WTC11 (cell line): Measurements from ENCODE around the gene YARS1.

Experiments
- ATF1 ChIP-seq: sonication (generic); formaldehyde crosslinking; IDR thresholded peaks from 2 replicates; pipeline ENCODE4 v1.8.1; 2023; ENCODE audit warnings: mild to moderate bottlenecking, moderate library complexity, missing genetic modification reagents
- ELF4 ChIP-seq: sonication (generic); formaldehyde crosslinking; IDR thresholded peaks from 2 replicates; pipeline ENCODE4 v1.8.1; 2022; ENCODE audit warnings: low read depth, mild to moderate bottlenecking, moderate library complexity, missing genetic modification reagents
- FOXJ3 ChIP-seq: sonication (generic); formaldehyde crosslinking; IDR thresholded peaks from 2 replicates; pipeline ENCODE4 v1.9.0; 2021; ENCODE audit warnings: missing genetic modification reagents, mild to moderate bottlenecking, borderline replicate concordance
- GABPB1 ChIP-seq: sonication (generic); formaldehyde crosslinking; IDR thresholded peaks from 2 replicates; pipeline ENCODE4 v1.8.1; 2023; ENCODE audit warnings: mild to moderate bottlenecking, missing genetic modification reagents
- HMGA2 ChIP-seq: fragments of 250-450 bp; sonication (Bioruptor Pico); IDR thresholded peaks from 2 replicates; pipeline ENCODE4 v1.4.0; 2021; ENCODE audit warnings: mild to moderate bottlenecking, moderate library complexity
- KAT7 ChIP-seq: sonication (generic); formaldehyde crosslinking; IDR thresholded peaks from 2 replicates; pipeline ENCODE4 v1.8.1; 2023; ENCODE audit warnings: missing genetic modification reagents, mild to moderate bottlenecking, borderline replicate concordance
- NR2C2 ChIP-seq: sonication (generic); formaldehyde crosslinking; IDR thresholded peaks from 2 replicates; pipeline ENCODE4 v1.8.0; 2022; ENCODE audit warnings: mild to moderate bottlenecking, missing genetic modification reagents
- NR3C1 ChIP-seq: sonication (generic); formaldehyde crosslinking; conservative IDR thresholded peaks from 2 replicates; pipeline ENCODE4 v1.8.1; 2023; ENCODE audit warnings: low read depth, mild to moderate bottlenecking, missing genetic modification reagents
- TF ChIP-seq, protein P1 (sequence below): fragments of 200-600 bp; IDR thresholded peaks from 2 replicates; pipeline ENCODE4 v1.8.0; 2022; ENCODE audit warnings: antibody characterized with exemption
- TF ChIP-seq, protein P2 (sequence below): sonication (generic); formaldehyde crosslinking; IDR thresholded peaks from 2 replicates; pipeline ENCODE4 v1.8.0; 2023; ENCODE audit warnings: missing genetic modification reagents, mild to moderate bottlenecking, borderline replicate concordance
- TF ChIP-seq, protein P3 (sequence below): sonication (generic); formaldehyde crosslinking; IDR thresholded peaks from 2 replicates; pipeline ENCODE4 v1.8.0; 2022; ENCODE audit warnings: mild to moderate bottlenecking, missing genetic modification reagents
- TF ChIP-seq, protein P4 (sequence below): sonication (generic); formaldehyde crosslinking; IDR thresholded peaks from 2 replicates; pipeline ENCODE4 v1.8.1; 2023; ENCODE audit warnings: mild to moderate bottlenecking, missing genetic modification reagents, moderate library complexity
- TF ChIP-seq, protein P5 (sequence below): sonication (generic); formaldehyde crosslinking; conservative IDR thresholded peaks from 2 replicates; pipeline ENCODE4 v1.8.1; 2022; ENCODE audit warnings: mild to moderate bottlenecking, missing genetic modification reagents
- TF ChIP-seq, protein P6 (sequence below): sonication (generic); formaldehyde crosslinking; IDR thresholded peaks from 2 replicates; pipeline ENCODE4 v1.8.1; 2022; ENCODE audit warnings: low read depth, missing genetic modification reagents, borderline replicate concordance

DNA sequence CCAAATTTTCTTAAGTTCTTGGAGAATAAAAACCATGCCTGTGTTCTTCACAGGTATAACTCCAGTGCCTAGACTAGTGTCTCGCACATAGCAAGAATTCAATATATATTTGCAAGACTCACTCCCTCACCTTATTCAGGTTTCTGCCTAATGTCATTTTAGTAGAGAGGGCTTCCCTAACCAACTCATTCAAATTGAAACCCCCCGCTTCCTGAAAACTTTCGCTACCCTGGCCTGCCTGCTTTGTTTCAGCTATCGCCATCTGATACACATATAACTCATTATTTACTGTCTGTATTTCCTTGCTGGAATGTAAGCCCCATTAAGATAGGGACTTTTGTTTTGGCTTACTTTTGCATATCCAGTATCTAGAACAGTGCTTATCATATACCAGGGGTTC lies 8.6 kb downstream of the YARS1 start:
- TF ChIP-seq NR3C1 (no peak), ATF1 (CRISPR knock-in tag) (no peak), NR2C2 (no peak), GABPB1 (no peak), ELF4 (no peak), HMGA2 (CRISPR knock-in tag) (no peak), FOXJ3 (no peak), KAT7 (no peak)
- TF ChIP-seq, protein P1, sequence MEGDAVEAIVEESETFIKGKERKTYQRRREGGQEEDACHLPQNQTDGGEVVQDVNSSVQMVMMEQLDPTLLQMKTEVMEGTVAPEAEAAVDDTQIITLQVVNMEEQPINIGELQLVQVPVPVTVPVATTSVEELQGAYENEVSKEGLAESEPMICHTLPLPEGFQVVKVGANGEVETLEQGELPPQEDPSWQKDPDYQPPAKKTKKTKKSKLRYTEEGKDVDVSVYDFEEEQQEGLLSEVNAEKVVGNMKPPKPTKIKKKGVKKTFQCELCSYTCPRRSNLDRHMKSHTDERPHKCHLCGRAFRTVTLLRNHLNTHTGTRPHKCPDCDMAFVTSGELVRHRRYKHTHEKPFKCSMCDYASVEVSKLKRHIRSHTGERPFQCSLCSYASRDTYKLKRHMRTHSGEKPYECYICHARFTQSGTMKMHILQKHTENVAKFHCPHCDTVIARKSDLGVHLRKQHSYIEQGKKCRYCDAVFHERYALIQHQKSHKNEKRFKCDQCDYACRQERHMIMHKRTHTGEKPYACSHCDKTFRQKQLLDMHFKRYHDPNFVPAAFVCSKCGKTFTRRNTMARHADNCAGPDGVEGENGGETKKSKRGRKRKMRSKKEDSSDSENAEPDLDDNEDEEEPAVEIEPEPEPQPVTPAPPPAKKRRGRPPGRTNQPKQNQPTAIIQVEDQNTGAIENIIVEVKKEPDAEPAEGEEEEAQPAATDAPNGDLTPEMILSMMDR = no peak
- TF ChIP-seq, protein P2, sequence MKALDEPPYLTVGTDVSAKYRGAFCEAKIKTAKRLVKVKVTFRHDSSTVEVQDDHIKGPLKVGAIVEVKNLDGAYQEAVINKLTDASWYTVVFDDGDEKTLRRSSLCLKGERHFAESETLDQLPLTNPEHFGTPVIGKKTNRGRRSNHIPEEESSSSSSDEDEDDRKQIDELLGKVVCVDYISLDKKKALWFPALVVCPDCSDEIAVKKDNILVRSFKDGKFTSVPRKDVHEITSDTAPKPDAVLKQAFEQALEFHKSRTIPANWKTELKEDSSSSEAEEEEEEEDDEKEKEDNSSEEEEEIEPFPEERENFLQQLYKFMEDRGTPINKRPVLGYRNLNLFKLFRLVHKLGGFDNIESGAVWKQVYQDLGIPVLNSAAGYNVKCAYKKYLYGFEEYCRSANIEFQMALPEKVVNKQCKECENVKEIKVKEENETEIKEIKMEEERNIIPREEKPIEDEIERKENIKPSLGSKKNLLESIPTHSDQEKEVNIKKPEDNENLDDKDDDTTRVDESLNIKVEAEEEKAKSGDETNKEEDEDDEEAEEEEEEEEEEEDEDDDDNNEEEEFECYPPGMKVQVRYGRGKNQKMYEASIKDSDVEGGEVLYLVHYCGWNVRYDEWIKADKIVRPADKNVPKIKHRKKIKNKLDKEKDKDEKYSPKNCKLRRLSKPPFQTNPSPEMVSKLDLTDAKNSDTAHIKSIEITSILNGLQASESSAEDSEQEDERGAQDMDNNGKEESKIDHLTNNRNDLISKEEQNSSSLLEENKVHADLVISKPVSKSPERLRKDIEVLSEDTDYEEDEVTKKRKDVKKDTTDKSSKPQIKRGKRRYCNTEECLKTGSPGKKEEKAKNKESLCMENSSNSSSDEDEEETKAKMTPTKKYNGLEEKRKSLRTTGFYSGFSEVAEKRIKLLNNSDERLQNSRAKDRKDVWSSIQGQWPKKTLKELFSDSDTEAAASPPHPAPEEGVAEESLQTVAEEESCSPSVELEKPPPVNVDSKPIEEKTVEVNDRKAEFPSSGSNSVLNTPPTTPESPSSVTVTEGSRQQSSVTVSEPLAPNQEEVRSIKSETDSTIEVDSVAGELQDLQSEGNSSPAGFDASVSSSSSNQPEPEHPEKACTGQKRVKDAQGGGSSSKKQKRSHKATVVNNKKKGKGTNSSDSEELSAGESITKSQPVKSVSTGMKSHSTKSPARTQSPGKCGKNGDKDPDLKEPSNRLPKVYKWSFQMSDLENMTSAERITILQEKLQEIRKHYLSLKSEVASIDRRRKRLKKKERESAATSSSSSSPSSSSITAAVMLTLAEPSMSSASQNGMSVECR = no peak
- TF ChIP-seq, protein P3, sequence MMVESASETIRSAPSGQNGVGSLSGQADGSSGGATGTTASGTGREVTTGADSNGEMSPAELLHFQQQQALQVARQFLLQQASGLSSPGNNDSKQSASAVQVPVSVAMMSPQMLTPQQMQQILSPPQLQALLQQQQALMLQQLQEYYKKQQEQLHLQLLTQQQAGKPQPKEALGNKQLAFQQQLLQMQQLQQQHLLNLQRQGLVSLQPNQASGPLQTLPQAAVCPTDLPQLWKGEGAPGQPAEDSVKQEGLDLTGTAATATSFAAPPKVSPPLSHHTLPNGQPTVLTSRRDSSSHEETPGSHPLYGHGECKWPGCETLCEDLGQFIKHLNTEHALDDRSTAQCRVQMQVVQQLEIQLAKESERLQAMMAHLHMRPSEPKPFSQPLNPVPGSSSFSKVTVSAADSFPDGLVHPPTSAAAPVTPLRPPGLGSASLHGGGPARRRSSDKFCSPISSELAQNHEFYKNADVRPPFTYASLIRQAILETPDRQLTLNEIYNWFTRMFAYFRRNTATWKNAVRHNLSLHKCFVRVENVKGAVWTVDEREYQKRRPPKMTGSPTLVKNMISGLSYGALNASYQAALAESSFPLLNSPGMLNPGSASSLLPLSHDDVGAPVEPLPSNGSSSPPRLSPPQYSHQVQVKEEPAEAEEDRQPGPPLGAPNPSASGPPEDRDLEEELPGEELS (CRISPR knock-in tag) = no peak
- TF ChIP-seq, protein P4, sequence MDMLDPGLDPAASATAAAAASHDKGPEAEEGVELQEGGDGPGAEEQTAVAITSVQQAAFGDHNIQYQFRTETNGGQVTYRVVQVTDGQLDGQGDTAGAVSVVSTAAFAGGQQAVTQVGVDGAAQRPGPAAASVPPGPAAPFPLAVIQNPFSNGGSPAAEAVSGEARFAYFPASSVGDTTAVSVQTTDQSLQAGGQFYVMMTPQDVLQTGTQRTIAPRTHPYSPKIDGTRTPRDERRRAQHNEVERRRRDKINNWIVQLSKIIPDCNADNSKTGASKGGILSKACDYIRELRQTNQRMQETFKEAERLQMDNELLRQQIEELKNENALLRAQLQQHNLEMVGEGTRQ = no peak
- TF ChIP-seq, protein P5, sequence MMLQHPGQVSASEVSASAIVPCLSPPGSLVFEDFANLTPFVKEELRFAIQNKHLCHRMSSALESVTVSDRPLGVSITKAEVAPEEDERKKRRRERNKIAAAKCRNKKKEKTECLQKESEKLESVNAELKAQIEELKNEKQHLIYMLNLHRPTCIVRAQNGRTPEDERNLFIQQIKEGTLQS (CRISPR knock-in tag) = no peak
- TF ChIP-seq, protein P6, sequence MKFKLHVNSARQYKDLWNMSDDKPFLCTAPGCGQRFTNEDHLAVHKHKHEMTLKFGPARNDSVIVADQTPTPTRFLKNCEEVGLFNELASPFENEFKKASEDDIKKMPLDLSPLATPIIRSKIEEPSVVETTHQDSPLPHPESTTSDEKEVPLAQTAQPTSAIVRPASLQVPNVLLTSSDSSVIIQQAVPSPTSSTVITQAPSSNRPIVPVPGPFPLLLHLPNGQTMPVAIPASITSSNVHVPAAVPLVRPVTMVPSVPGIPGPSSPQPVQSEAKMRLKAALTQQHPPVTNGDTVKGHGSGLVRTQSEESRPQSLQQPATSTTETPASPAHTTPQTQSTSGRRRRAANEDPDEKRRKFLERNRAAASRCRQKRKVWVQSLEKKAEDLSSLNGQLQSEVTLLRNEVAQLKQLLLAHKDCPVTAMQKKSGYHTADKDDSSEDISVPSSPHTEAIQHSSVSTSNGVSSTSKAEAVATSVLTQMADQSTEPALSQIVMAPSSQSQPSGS (CRISPR knock-in tag) = no peak
